DND-41 (cell line): Measurements from ENCODE around the gene CREG2.

Experiments
- EZH2 ChIP-seq: IDR thresholded peaks from 3 replicates; pipeline ENCODE4 v1.6.1; 2012; ENCODE audit warnings: borderline replicate concordance, low read depth, mild to moderate bottlenecking, moderate library complexity, low read length, inconsistent platforms; ENCODE audit not compliant: severe bottlenecking
- TF ChIP-seq, protein P1 (sequence below): IDR thresholded peaks from 2 replicates; pipeline ENCODE4 v1.5.1; 2012; ENCODE audit warnings: borderline replicate concordance, low read length, moderate library complexity, mild to moderate bottlenecking; ENCODE audit not compliant: poor library complexity, severe bottlenecking; ENCODE audit errors: extremely low read depth

DNA sequence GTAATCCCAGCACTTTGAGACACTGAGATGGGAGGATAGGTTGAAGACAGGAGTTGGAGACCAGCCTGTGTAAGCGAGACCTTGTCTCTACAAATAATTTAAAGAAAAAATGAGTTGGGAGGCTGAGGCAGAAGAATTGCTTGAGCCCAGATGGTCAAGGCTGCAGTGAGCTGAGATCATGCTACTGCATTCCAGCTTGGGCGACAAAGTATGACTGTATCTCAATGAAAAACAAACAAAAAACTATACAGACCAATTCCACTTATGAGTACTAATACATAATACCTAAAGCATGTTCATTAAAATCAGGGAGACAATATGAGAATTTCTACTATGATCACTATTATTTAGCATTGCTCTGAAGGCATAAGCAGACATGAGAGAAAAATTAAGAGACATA, 91.4 kb downstream of the CREG2 start:
- no peak for TF ChIP-seq EZH2
- TF ChIP-seq, protein P1, sequence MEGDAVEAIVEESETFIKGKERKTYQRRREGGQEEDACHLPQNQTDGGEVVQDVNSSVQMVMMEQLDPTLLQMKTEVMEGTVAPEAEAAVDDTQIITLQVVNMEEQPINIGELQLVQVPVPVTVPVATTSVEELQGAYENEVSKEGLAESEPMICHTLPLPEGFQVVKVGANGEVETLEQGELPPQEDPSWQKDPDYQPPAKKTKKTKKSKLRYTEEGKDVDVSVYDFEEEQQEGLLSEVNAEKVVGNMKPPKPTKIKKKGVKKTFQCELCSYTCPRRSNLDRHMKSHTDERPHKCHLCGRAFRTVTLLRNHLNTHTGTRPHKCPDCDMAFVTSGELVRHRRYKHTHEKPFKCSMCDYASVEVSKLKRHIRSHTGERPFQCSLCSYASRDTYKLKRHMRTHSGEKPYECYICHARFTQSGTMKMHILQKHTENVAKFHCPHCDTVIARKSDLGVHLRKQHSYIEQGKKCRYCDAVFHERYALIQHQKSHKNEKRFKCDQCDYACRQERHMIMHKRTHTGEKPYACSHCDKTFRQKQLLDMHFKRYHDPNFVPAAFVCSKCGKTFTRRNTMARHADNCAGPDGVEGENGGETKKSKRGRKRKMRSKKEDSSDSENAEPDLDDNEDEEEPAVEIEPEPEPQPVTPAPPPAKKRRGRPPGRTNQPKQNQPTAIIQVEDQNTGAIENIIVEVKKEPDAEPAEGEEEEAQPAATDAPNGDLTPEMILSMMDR: no peak
